Measurements from ENCODE around the gene CPXM2.

CPXM2 gene

GRCh38 chr10:123795196-123795780 is 96.3 kb downstream of the CPXM2 start:
- no peak for DNase-seq

- DNase-seq: no peak
These were observed 99.2 kb downstream of the CPXM2 start for GRCh38 chr10:123792248-123792978.

- DNase-seq: no peak
These were observed 101.3 kb downstream of the CPXM2 start for GRCh38 chr10:123790132-123790885.

GRCh38 chr10:123788981-123789380 is 102.6 kb downstream of the CPXM2 start:
- DNase-seq: no peak

- no peak for DNase-seq
These were observed 104.0 kb downstream of the CPXM2 start for GRCh38 chr10:123787566-123787965.

- no peak for DNase-seq
These were observed 104.7 kb downstream of the CPXM2 start for GRCh38 chr10:123786896-123787295.

- no peak for DNase-seq
These were observed 105.3 kb downstream of the CPXM2 start for GRCh38 chr10:123786306-123786705.

GRCh38 chr10:123784646-123785045 is 107.0 kb downstream of the CPXM2 start:
- no peak for DNase-seq

GRCh38 chr10:123784216-123784615 is 107.4 kb downstream of the CPXM2 start:
- no peak for DNase-seq

GRCh38 chr10:123783296-123783695 is 108.3 kb downstream of the CPXM2 start:
- DNase-seq: no peak

- DNase-seq: no peak
These were observed 109.1 kb downstream of the CPXM2 start for GRCh38 chr10:123782549-123782948.

- DNase-seq: no peak
These were observed 109.6 kb downstream of the CPXM2 start for GRCh38 chr10:123781956-123782500.

- no peak for DNase-seq
These were observed 110.2 kb downstream of the CPXM2 start for GRCh38 chr10:123781324-123781900.

GRCh38 chr10:123778719-123779517 is 112.7 kb downstream of the CPXM2 start:
- DNase-seq: no peak

GRCh38 chr10:123777881-123778280 is 113.7 kb downstream of the CPXM2 start:
- DNase-seq: no peak

- no peak for DNase-seq
These were observed 117.4 kb downstream of the CPXM2 start for GRCh38 chr10:123774132-123774742.

GRCh38 chr10:123772645-123773508 is 118.7 kb downstream of the CPXM2 start:
- DNase-seq: peak; percentile 6

- DNase-seq: no peak
These were observed 119.5 kb downstream of the CPXM2 start for GRCh38 chr10:123771877-123772644.

- no peak for DNase-seq
These were observed 122.0 kb downstream of the CPXM2 start for GRCh38 chr10:123769647-123770046.

GRCh38 chr10:123766761-123767160 is 124.8 kb downstream of the CPXM2 start:
- DNase-seq: no peak
